Measurements from ENCODE around the gene KREMEN1.

- TF ChIP-seq CTCF (IDR thresholded peaks at IDR 0.05; ENCODE audit: poor library complexity), result peak; percentile 95
- TF ChIP-seq EZH2 (IDR thresholded peaks at IDR 0.05; ENCODE audit: borderline replicate concordance), result no peak
- no peak for TF ChIP-seq EZH2phosphoT487 (IDR thresholded peaks at IDR 0.05; ENCODE audit: low read depth, severe bottlenecking, unreplicated experiment)
These were observed 32.2 kb upstream of the KREMEN1 start for GRCh38 chr22:29040385-29041275.
